Heart right ventricle (tissue), 16 donors: Measurements from ENCODE around the gene ALDH1A1. TPM values are rescaled to one million over a fixed set of nuclear protein-coding genes. Genes with fewer than 3 reads are reported as not detected.
"Not testable (repeated sequence)": the region's sequence is repeated elsewhere in the genome, so short reads cannot be mapped to it uniquely, and the experiment has no call there.

Experiments used
- ATAC-seq, 8 donors: fragments of 200-7000 bp; cut with Tn5 transposase; one replicate each; pipeline ENCODE4 v1.9.1; 2020; ENCODE audit warnings: mild to moderate bottlenecking in 8 of 8, moderate library complexity in 8 of 8, moderate number of reproducible peaks in 1 of 8
- DNase-seq, 2 donors: peaks; one replicate each; pipeline ENCODE4 v3.0.0-alpha.2; 2020
- H3K27ac ChIP-seq, 10 donors: fragments of 200-600 bp; sonication (generic) in 2 of 10; one replicate each; pipeline versions ENCODE4 v1.5.0 to v1.8.0; 2020 to 2022; ENCODE audit warnings: mild to moderate bottlenecking in 3 of 10
- H3K27me3 ChIP-seq, 7 donors: fragments of 200-600 bp; one replicate each; pipeline ENCODE4 v1.8.0; 2021 to 2022; ENCODE audit warnings: mild to moderate bottlenecking in 2 of 7
- H3K36me3 ChIP-seq, 9 donors: fragments of 200-600 bp; sonication (generic) in 1 of 9; one replicate each; pipeline versions ENCODE4 v1.5.0 to v1.8.0; 2020 to 2022; ENCODE audit warnings: mild to moderate bottlenecking in 2 of 9
- H3K4me1 ChIP-seq, 9 donors: fragments of 200-600 bp; sonication (generic) in 1 of 9; one replicate each; pipeline versions ENCODE4 v1.5.0 to v1.8.0; 2020 to 2022; ENCODE audit warnings: mild to moderate bottlenecking in 4 of 9
- H3K4me3 ChIP-seq, 10 donors: fragments of 200-600 bp; sonication (generic) in 2 of 10; one replicate each; pipeline versions ENCODE4 v1.5.0 to v1.8.0; 2020 to 2022; ENCODE audit warnings: mild to moderate bottlenecking in 7 of 10, moderate library complexity in 2 of 10
- H3K9me3 ChIP-seq, 11 donors: fragments of 200-600 bp in 10 of 11; sonication (generic) in 2 of 11; one replicate each; pipeline versions ENCODE4 v1.5.0 to v1.8.0; 2013 to 2022; ENCODE audit warnings: mild to moderate bottlenecking in 2 of 11, control low read depth in 1 of 11, moderate library complexity in 1 of 11
- CTCF ChIP-seq, 9 donors: fragments of 200-600 bp; sonication (generic) in 2 of 9; IDR thresholded peaks; one replicate each; pipeline versions ENCODE4 v1.5.0 to v1.8.0; 2021 to 2022; ENCODE audit warnings: antibody characterized with exemption in 9 of 9, mild to moderate bottlenecking in 5 of 9, moderate library complexity in 1 of 9
- WGBS, 2 donors: extraction: QIAGEN DNeasy Blood & Tissue Kit; methylation state at CpG; one replicate each; pipeline ENCODE4 v1.1.7; 2013; ENCODE audit warnings: inconsistent platforms in 1 of 2; 5-methylcytosine and 5-hydroxymethylcytosine counted together
- intact Hi-C, 10 donors: fragments of 100-400 bp; cut with DNase I; formaldehyde crosslinking; loops; one replicate each; pipeline versions ENCODE4 v1.11.1 to v1.14.2; 2022
- polyA plus RNA-seq, 2 donors: library from polyadenylated mRNA; stranded (reverse); fragments of 200-250 nt; gene quantifications; one replicate each; pipeline ENCODE4 v1.2.3, GENCODE V29; 2013
- total RNA-seq, 10 donors: library from RNA; stranded (reverse); fragmentation: NEBNext Ultra II Directional in 3 of 10; extraction: Animal tissue kit (Norgen Biotek cat#: 25700) in 3 of 10; gene quantifications; one replicate each; pipeline versions ENCODE4 v1.2.1 to v1.2.4, GENCODE V29; 2021 to 2023
- donor health status: Arrhythmogenic right ventricular cardiomyopathy.
- donor health status: ischemic (EF 13 %, LVEDD 7.1; RV severe dilation, severe dysfunction).
- donor health status: healthy with polysubstance abuse.
- donor health status: DM: no; HTN: yes; CAD: no.
- donor health status: DM: no; HTN: no; CAD: no.
- donor health status: ischemic (EF 25% LVEDD 6.9; RV normal size, moderate dysfunction).
- donor health status: ischemic (EF 25% LVEDD 5.7; RV mildly dilated, moderate dysfunction).
- donor health status: healthy.
- donor health status: DM: yes; HTN: yes; CAD: no.
- donor health status: Ischemic cardiomyopathy.
- donor health status: ischemic (EF 35%, LVEDD 5.7; RV mildly dilated, moderate dysfunction).
- donor health status: nonischemic (EF 11% LVEDD 7.7; RV severe dilation, severe dysfunction).
- donor health status: DM: yes; HTN: yes; CAD: no.
- donor health status: PGD.
- donor health status: ischemic (EF 29% LVEDD 5.4; RV normal size, mild dysfunction).
- donor health status: nonischemic (EF 23%, LVEDD 6.1; RV moderate dilation, normal function).

The ALDH1A1 gene
- total and polyA plus RNA-seq, 12 donors, result 4.3 to 32.8 (median 11.1) TPM

GRCh38 chr9:72943844-72944462 lies 8.9 kb downstream of the ALDH1A1 start:
- Histone ChIP-seq H3K4me3 (no peak overlapping the region), H3K9me3 (no peaks in the 10 kb centered on the region), H3K27me3 (no peaks in the 10 kb centered on the region), H3K36me3 (no peaks in the 10 kb centered on the region), H3K4me1 (peaks cover 0 to 13% (median 0%) of the 10 kb centered on the region in 9 donors), H3K27ac (no peak overlapping the region)
- WGBS, 2 donors, result 88 to 89% methylated on average over 2 of the region's 2 CpGs
- intact Hi-C loops, result no loop called here
- no peak for DNase-seq
- no peak for ATAC-seq
- TF ChIP-seq CTCF (IDR thresholded peaks at IDR 0.05), result no peak

GRCh38 chr9:72942451-72942850 lies 10.4 kb downstream of the ALDH1A1 start:
- Histone ChIP-seq H3K4me3 (no peak overlapping the region), H3K4me1 (no peaks in the 10 kb centered on the region), H3K27me3 (no peaks in the 10 kb centered on the region), H3K36me3 (no peaks in the 10 kb centered on the region), H3K27ac (no peak overlapping the region), H3K9me3 (no peaks in the 10 kb centered on the region)
- DNase-seq, result no peak
- intact Hi-C loops, result no loop called here
- no peak for TF ChIP-seq CTCF (IDR thresholded peaks at IDR 0.05)
- WGBS, 2 donors, result 91 to 93% methylated on average over 2 of the region's 2 CpGs
- no peak for ATAC-seq

- DNase-seq, H3K27ac ChIP-seq, H3K36me3 ChIP-seq, H3K27me3 ChIP-seq, H3K4me3 ChIP-seq, ATAC-seq, H3K9me3 ChIP-seq, H3K4me1 ChIP-seq, intact Hi-C loops: not testable (repeated sequence)
- 87 to 94% methylated on average over 6 of the region's 6 CpGs for WGBS, 2 donors
Observed at GRCh38 chr9:72939581-72939980, 13.3 kb downstream of the ALDH1A1 start.

- no peaks in the 10 kb centered on the region for H3K27me3 ChIP-seq
- H3K9me3 ChIP-seq, result no peaks in the 10 kb centered on the region
- DNase-seq (no peak), ATAC-seq (peak in 1 of 8 donors; percentile 42)
- TF ChIP-seq CTCF (IDR thresholded peaks at IDR 0.05), result no peak
- no peaks in the 10 kb centered on the region for H3K36me3 ChIP-seq
- intact Hi-C loops, result no loop called here
- no peak overlapping the region for H3K27ac ChIP-seq
- no peak overlapping the region for H3K4me3 ChIP-seq
- H3K4me1 ChIP-seq, result no peaks in the 10 kb centered on the region
- WGBS, 2 donors, result 90 to 95% methylated on average over 4 of the region's 4 CpGs
Observed at GRCh38 chr9:72937545-72937944, 15.3 kb downstream of the ALDH1A1 start.

- Histone ChIP-seq H3K27ac (no peak overlapping the region), H3K36me3 (no peaks in the 10 kb centered on the region), H3K27me3 (no peaks in the 10 kb centered on the region), H3K4me1 (no peaks in the 10 kb centered on the region), H3K4me3 (no peak overlapping the region), H3K9me3 (no peaks in the 10 kb centered on the region)
- TF ChIP-seq CTCF (IDR thresholded peaks at IDR 0.05), result no peak
- ATAC-seq, result no peak
- WGBS, 2 donors, result 73 to 79% methylated on average over 2 of the region's 2 CpGs
- no peak for DNase-seq
- intact Hi-C loops, result no loop called here
Observed at GRCh38 chr9:72936679-72937078, 16.2 kb downstream of the ALDH1A1 start.
